H1 (cell line): Measurements from ENCODE around the gene ACTL7A. TPM values are rescaled to one million over a fixed set of nuclear protein-coding genes. Genes with fewer than 3 reads are reported as not detected.

Experiments
- CTCF ChIA-PET: fragments of 300-600 bp; sonication (Branson Sonifier 250); formaldehyde crosslinking; loops from one replicate; lab custom pipeline; 2021; ENCODE audit not compliant: partially characterized antibody; lab: Charles Lee
- POLR2A ChIA-PET: fragments of 300-600 bp; sonication (Branson Sonifier 250); formaldehyde crosslinking; loops from one replicate; lab custom pipeline; 2021; ENCODE audit warnings: inconsistent platforms; ENCODE audit not compliant: partially characterized antibody; lab: Charles Lee
- DNase-seq, 2 experiments: peaks; one replicate each; pipeline versions ENCODE4 v3.0.0 to v3.0.0-alpha.2; 2010 to 2022; ENCODE audit warnings: low spot score in 2 of 2, low read depth in 1 of 2, mixed read lengths in 1 of 2
- FAIRE-seq: peaks from 2 replicates; lab custom pipeline; 2011; peaks lifted over from hg19 to GRCh38; lab: Jason Lieb, UNC
- H2AFZ ChIP-seq: 2 replicates; pipeline ENCODE4 v1.8.1; 2012; ENCODE audit warnings: low read length, inconsistent platforms
- H2AK5ac ChIP-seq: 2 replicates; pipeline ENCODE4 v1.6.1; 2013; ENCODE audit warnings: low read depth, low read length
- H2BK120ac ChIP-seq: replicated peaks from 2 replicates; pipeline ENCODE3; 2013; ENCODE audit warnings: low read depth, low read length, inconsistent platforms
- H2BK12ac ChIP-seq: 2 replicates; pipeline ENCODE4 v1.6.1; 2013; ENCODE audit warnings: low read depth, low read length
- H2BK15ac ChIP-seq: 2 replicates; pipeline ENCODE4 v1.6.1; 2013; ENCODE audit warnings: low read length
- H2BK20ac ChIP-seq: 2 replicates; pipeline ENCODE4 v1.6.1; 2013; ENCODE audit warnings: low read length
- H2BK5ac ChIP-seq: 2 replicates; pipeline ENCODE4 v1.6.1; 2013; ENCODE audit warnings: low read depth, low read length
- H3K14ac ChIP-seq: 2 replicates; pipeline ENCODE4 v1.6.1; 2013; ENCODE audit warnings: inconsistent platforms; ENCODE audit not compliant: insufficient read length
- H3K18ac ChIP-seq: 2 replicates; pipeline ENCODE4 v1.6.1; 2013; ENCODE audit warnings: low read length; ENCODE audit errors: extremely low read depth
- H3K23ac ChIP-seq: 2 replicates; pipeline ENCODE4 v1.6.1; 2013; ENCODE audit warnings: inconsistent platforms; ENCODE audit not compliant: insufficient read length
- H3K23me2 ChIP-seq: 2 replicates; pipeline ENCODE4 v1.6.1; 2013; ENCODE audit warnings: low read depth, low read length
- H3K27ac ChIP-seq: 2 replicates; pipeline ENCODE4 v1.6.1; 2011; ENCODE audit warnings: low read depth, low read length, inconsistent platforms
- H3K27me3 ChIP-seq, 4 experiments: replicated peaks in 1 of 4; 1 replicate in 1 of 4; 2 replicates in 3 of 4; pipeline versions ENCODE4 v1.6.1 to v1.8.1; 2011 to 2013; ENCODE audit warnings: low read length in 3 of 4, mild to moderate bottlenecking in 3 of 4, inconsistent platforms in 2 of 4, mixed read lengths in 2 of 4, moderate library complexity in 1 of 4; ENCODE audit not compliant: control insufficient read depth in 3 of 4, insufficient read depth in 3 of 4; ENCODE audit errors: extremely low read depth in 1 of 4
- H3K36me3 ChIP-seq, 4 experiments: 2 replicates each; pipeline versions ENCODE4 v1.6.1 to v1.8.1; 2011 to 2013; ENCODE audit warnings: mild to moderate bottlenecking in 4 of 4, low read length in 3 of 4, moderate library complexity in 2 of 4, control low read depth in 1 of 4, inconsistent platforms in 1 of 4; ENCODE audit not compliant: insufficient read depth in 4 of 4, control insufficient read depth in 2 of 4
- H3K4ac ChIP-seq: replicated peaks from 2 replicates; pipeline ENCODE3; 2013; ENCODE audit warnings: low read length, low read depth, mixed read lengths, inconsistent platforms; ENCODE audit not compliant: insufficient read length
- H3K4me1 ChIP-seq, 4 experiments: replicated peaks in 1 of 4; 1 replicate in 1 of 4; 2 replicates in 3 of 4; pipeline versions ENCODE4 v1.6.1 to v1.8.1; 2011 to 2013; ENCODE audit warnings: low read length in 3 of 4, inconsistent platforms in 2 of 4, mixed read lengths in 1 of 4; ENCODE audit not compliant: insufficient read depth in 4 of 4, control insufficient read depth in 3 of 4
- H3K4me2 ChIP-seq, 2 experiments: 2 replicates each; pipeline versions ENCODE4 v1.6.1 to v1.8.1; 2011 to 2013; ENCODE audit warnings: low read depth in 2 of 2, low read length in 2 of 2, control low read depth in 1 of 2, inconsistent platforms in 1 of 2, mild to moderate bottlenecking in 1 of 2; ENCODE audit not compliant: insufficient read depth in 1 of 2
- H3K4me3 ChIP-seq, 4 experiments: fragments of 200-600, 300-600 bp in 1 of 4; sonication (generic), shearing (Covaris generic), sonication (Bioruptor Twin) in 1 of 4; 2 replicates each; pipeline versions ENCODE4 v1.5.1 to v1.8.1; 2011 to 2016; ENCODE audit warnings: low read length in 4 of 4, low read depth in 3 of 4, control low read depth in 2 of 4, inconsistent platforms in 2 of 4, mild to moderate bottlenecking in 2 of 4, mixed read lengths in 1 of 4, moderate library complexity in 1 of 4; ENCODE audit not compliant: insufficient read depth in 2 of 4; ENCODE audit errors: extremely low read depth in 1 of 4
- H3K56ac ChIP-seq: replicated peaks from 2 replicates; pipeline ENCODE3; 2013; ENCODE audit warnings: low read depth, mild to moderate bottlenecking, mixed read lengths, low read length, inconsistent platforms; ENCODE audit not compliant: insufficient read length
- H3K79me1 ChIP-seq: 2 replicates; pipeline ENCODE4 v1.6.1; 2013; ENCODE audit warnings: low read depth, low read length, control low read depth
- H3K79me2 ChIP-seq, 2 experiments: 2 replicates each; pipeline versions ENCODE4 v1.6.1 to v1.8.1; 2012 to 2013; ENCODE audit warnings: low read length in 2 of 2, mild to moderate bottlenecking in 2 of 2, inconsistent platforms in 1 of 2; ENCODE audit not compliant: insufficient read depth in 2 of 2, control insufficient read depth in 1 of 2
- H3K9ac ChIP-seq, 4 experiments: replicated peaks in 1 of 4; 1 replicate in 1 of 4; 2 replicates in 3 of 4; pipeline versions ENCODE4 v1.6.1 to v1.8.1; 2011 to 2013; ENCODE audit warnings: low read depth in 3 of 4, low read length in 3 of 4, control low read depth in 2 of 4, mild to moderate bottlenecking in 2 of 4, moderate library complexity in 2 of 4, inconsistent platforms in 1 of 4; ENCODE audit errors: extremely low read depth in 1 of 4
- H3K9me3 ChIP-seq, 2 experiments: 2 replicates each; pipeline versions ENCODE4 v1.6.1 to v1.8.1; 2012 to 2013; ENCODE audit warnings: mild to moderate bottlenecking in 2 of 2, moderate library complexity in 2 of 2, control low read depth in 1 of 2, inconsistent platforms in 1 of 2, low read depth in 1 of 2, low read length in 1 of 2, mixed read lengths in 1 of 2; ENCODE audit not compliant: insufficient read depth in 2 of 2
- H4K20me1 ChIP-seq, 2 experiments: replicated peaks in 1 of 2; 2 replicates each; pipeline versions ENCODE3 to v1.8.1; 2011 to 2013; ENCODE audit warnings: inconsistent platforms in 2 of 2, low read length in 2 of 2, mild to moderate bottlenecking in 1 of 2; ENCODE audit not compliant: insufficient read depth in 2 of 2, control insufficient read depth in 1 of 2
- H4K5ac ChIP-seq: 2 replicates; pipeline ENCODE4 v1.6.1; 2013; ENCODE audit warnings: low read length, low read depth, mixed read lengths, inconsistent platforms; ENCODE audit not compliant: insufficient read length
- H4K8ac ChIP-seq: 2 replicates; pipeline ENCODE4 v1.8.0; 2013; ENCODE audit warnings: mild to moderate bottlenecking, moderate library complexity, low read length, inconsistent platforms; ENCODE audit not compliant: insufficient read depth; ENCODE audit errors: extremely low read depth
- H4K91ac ChIP-seq: replicated peaks from 2 replicates; pipeline ENCODE3; 2013; ENCODE audit warnings: low read length, mixed read lengths, inconsistent platforms; ENCODE audit not compliant: insufficient read length
- CEBPB ChIP-seq: IDR thresholded peaks from 2 replicates; pipeline ENCODE4 v1.6.1; 2012; ENCODE audit warnings: low read depth, low read length
- CHD2 ChIP-seq: IDR thresholded peaks from 2 replicates; pipeline ENCODE4 v1.6.1; 2012; ENCODE audit warnings: low read length, improper control_type of control experiment
- EP300 ChIP-seq, 2 experiments: IDR thresholded peaks; 1 replicate in 1 of 2; 2 replicates in 1 of 2; pipeline ENCODE4 v1.6.1; 2011 to 2012; ENCODE audit warnings: low read depth in 2 of 2, low read length in 2 of 2, mild to moderate bottlenecking in 2 of 2, borderline replicate concordance in 1 of 2, inconsistent platforms in 1 of 2, moderate library complexity in 1 of 2
- NANOG ChIP-seq: IDR thresholded peaks from 2 replicates; pipeline ENCODE4 v1.6.1; 2011; ENCODE audit warnings: low read length, low read depth, mild to moderate bottlenecking, inconsistent platforms; ENCODE audit not compliant: insufficient read depth, poor library complexity, severe bottlenecking
- PHF8 ChIP-seq: fragments of 200-600 bp; sonication (generic); conservative IDR thresholded peaks from 2 replicates; pipeline ENCODE4 v1.7.1; 2012; ENCODE audit warnings: low read depth, mild to moderate bottlenecking, inconsistent platforms, low read length, moderate library complexity
- RFX5 ChIP-seq: IDR thresholded peaks from 2 replicates; pipeline ENCODE4 v1.6.1; 2011; ENCODE audit warnings: low read depth, low read length, improper control_type of control experiment, borderline replicate concordance
- RXRA ChIP-seq: IDR thresholded peaks from 2 replicates; pipeline ENCODE4 v1.6.1; 2011; ENCODE audit warnings: low read depth, mild to moderate bottlenecking, low read length, moderate library complexity; ENCODE audit not compliant: insufficient read depth
- SP1 ChIP-seq: IDR thresholded peaks from 2 replicates; pipeline ENCODE4 v1.6.1; 2011; ENCODE audit warnings: low read depth, low read length
- SP2 ChIP-seq: IDR thresholded peaks from 2 replicates; pipeline ENCODE4 v1.6.1; 2012; ENCODE audit warnings: mild to moderate bottlenecking, low read length, inconsistent platforms
- USF2 ChIP-seq: IDR thresholded peaks from 2 replicates; pipeline ENCODE4 v1.6.1; 2011; ENCODE audit warnings: low read length, improper control_type of control experiment
- YY1 ChIP-seq: IDR thresholded peaks from 2 replicates; pipeline ENCODE4 v1.6.1; 2011; ENCODE audit warnings: low read depth, mild to moderate bottlenecking, low read length
- ZNF274 ChIP-seq: IDR thresholded peaks from 2 replicates; pipeline ENCODE4 v1.7.0; 2012; ENCODE audit warnings: low read length, borderline replicate concordance; ENCODE audit errors: extremely low read depth
- WGBS, 2 experiments: shearing (Covaris generic) in 1 of 2; methylation state at CpG; one replicate each; pipeline versions ENCODE4 v1.1.6 to v1.1.7; 2013 to 2015; ENCODE audit warnings: low lambda C conversion rate in 2 of 2, mixed read lengths in 2 of 2, inconsistent platforms in 1 of 2, low coverage in 1 of 2, missing lambda C conversion rate in 1 of 2; ENCODE audit not compliant: insufficient replicate concordance in 2 of 2, insufficient coverage in 1 of 2, insufficient read length in 1 of 2; ENCODE audit errors: extremely low coverage in 1 of 2, missing lambda C conversion rate in 1 of 2; 5-methylcytosine and 5-hydroxymethylcytosine counted together
- polyA plus RNA-seq, 7 experiments: library from polyadenylated mRNA; depleted of rRNA in 3 of 7; stranded (reverse) in 5 of 7; unstranded in 2 of 7; fragments of >200 nt in 5 of 7; fragments of 200-250 nt in 2 of 7; gene quantifications; 1 replicate in 5 of 7; 2 replicates in 1 of 7; 4 replicates in 1 of 7; pipeline versions ENCODE4 v1.2.1 to v1.2.3, GENCODE V29; 2011 to 2013; ENCODE audit warnings: missing spikeins in 2 of 7, mixed read lengths in 2 of 7
- total RNA-seq: library from RNA; stranded (reverse); fragmentation: NEBNext Ultra II Directional; extraction: Animal tissue kit (Norgen Biotek cat#: 25700); gene quantifications from 2 replicates; pipeline ENCODE4 v1.2.1, GENCODE V29; 2021

ACTL7A gene
- total and polyA plus RNA-seq, 2 of the 8 experiments (the other 6 are each of a cell fraction or from before 2014, with no cell fraction given), result not detected

- no peak overlapping the region for H3K9ac ChIP-seq
- H3K4me3 ChIP-seq, result no peak overlapping the region
- H3K27ac ChIP-seq, result no peak overlapping the region
- no peak overlapping the region for H3K56ac ChIP-seq
- H3K14ac ChIP-seq, result no peak overlapping the region
- no peak overlapping the region for H3K4me2 ChIP-seq
- H3K36me3 ChIP-seq, result peaks cover 16 to 65% (median 50%) of the 10 kb centered on the region in 4 experiments
- no peak overlapping the region for H2AFZ ChIP-seq
- no peaks in the 10 kb centered on the region for H3K27me3 ChIP-seq
- H2BK5ac ChIP-seq, result no peak overlapping the region
- peaks cover 2% of the 10 kb centered on the region; the same call in 1 of the 2 replicates for H3K23me2 ChIP-seq
- ChIA-PET CTCF (no interaction called here), POLR2A (no interaction called here)
- no peak overlapping the region for H2BK120ac ChIP-seq
- H2BK20ac ChIP-seq, result no peak overlapping the region
- no peak overlapping the region for H2AK5ac ChIP-seq
- H4K8ac ChIP-seq, result no peak overlapping the region
- peaks cover 0 to 5% of the 10 kb centered on the region in 2 experiments for H4K20me1 ChIP-seq
- no peak for DNase-seq
- FAIRE-seq, result no peak
- H2BK12ac ChIP-seq, result no peak overlapping the region
- H3K9me3 ChIP-seq, result no peaks in the 10 kb centered on the region
- no peaks in the 10 kb centered on the region for H3K79me2 ChIP-seq
- H3K23ac ChIP-seq, result no peak overlapping the region
- no peaks in the 10 kb centered on the region for H3K79me1 ChIP-seq
- H4K91ac ChIP-seq, result no peak overlapping the region
- H3K4ac ChIP-seq, result no peak overlapping the region
- H3K18ac ChIP-seq, result no peak overlapping the region
- WGBS, 2 experiments, result 81% methylated on average over 2 of the region's 2 CpGs; no CpG with 5 or more reads in 1 of the 2 experiments
- no peak overlapping the region for H4K5ac ChIP-seq
- H3K4me1 ChIP-seq, result no peaks in the 10 kb centered on the region
- no peak overlapping the region for H2BK15ac ChIP-seq
- TF ChIP-seq RFX5 (no peak), CHD2 (no peak), EP300 (IDR thresholded peaks at IDR 0.05; ENCODE audit: borderline replicate concordance in 1 of 2, low read depth in 2 of 2, low read length in 2 of 2) (no peak), SP1 (no peak), PHF8 (no peak), ZNF274 (no peak), YY1 (no peak), SP2 (no peak), USF2 (no peak), NANOG (no peak), CEBPB (no peak), RXRA (no peak)
Measured at GRCh38 chr9:108897324-108898096, 35.4 kb downstream of the ACTL7A start.
